ENCODE results near the gene TBL1X.
A peak's percentile ranks its signal among the peaks of the same experiment; 100 is the strongest.

Gene TBL1X

DNA sequence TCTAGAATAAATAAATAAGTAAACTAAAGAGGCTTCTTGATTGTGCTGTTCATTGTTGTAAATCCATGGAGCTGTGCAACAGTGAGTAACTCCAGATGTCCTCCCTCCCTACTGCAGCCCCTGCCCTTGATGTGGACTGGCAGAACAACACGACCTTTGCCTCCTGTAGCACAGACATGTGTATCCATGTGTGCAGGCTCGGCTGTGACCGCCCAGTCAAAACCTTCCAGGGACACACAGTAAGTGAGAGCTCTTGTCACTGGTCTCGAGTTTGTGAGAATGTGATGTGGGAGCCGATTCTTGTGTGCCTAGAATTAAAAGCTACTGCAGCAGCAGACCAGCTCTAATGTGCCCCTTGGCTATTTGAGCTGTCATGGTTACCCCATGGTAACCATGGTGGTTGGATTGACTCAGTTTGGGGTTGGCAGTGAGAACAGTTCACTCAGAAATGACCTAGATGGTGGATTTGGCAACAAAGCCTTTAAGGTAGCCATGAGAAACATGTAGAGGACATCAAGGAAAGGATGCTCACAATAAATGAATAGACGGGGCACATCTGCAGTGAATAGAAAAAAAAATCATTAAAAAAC, 240.1 kb downstream of the TBL1X start:
- no peak for DNase-seq (ENCODE audit: low read depth)
- H3K4me3 ChIP-seq (ENCODE audit: low read depth, low read length), result no peak overlapping the region
- TF ChIP-seq, protein P1, sequence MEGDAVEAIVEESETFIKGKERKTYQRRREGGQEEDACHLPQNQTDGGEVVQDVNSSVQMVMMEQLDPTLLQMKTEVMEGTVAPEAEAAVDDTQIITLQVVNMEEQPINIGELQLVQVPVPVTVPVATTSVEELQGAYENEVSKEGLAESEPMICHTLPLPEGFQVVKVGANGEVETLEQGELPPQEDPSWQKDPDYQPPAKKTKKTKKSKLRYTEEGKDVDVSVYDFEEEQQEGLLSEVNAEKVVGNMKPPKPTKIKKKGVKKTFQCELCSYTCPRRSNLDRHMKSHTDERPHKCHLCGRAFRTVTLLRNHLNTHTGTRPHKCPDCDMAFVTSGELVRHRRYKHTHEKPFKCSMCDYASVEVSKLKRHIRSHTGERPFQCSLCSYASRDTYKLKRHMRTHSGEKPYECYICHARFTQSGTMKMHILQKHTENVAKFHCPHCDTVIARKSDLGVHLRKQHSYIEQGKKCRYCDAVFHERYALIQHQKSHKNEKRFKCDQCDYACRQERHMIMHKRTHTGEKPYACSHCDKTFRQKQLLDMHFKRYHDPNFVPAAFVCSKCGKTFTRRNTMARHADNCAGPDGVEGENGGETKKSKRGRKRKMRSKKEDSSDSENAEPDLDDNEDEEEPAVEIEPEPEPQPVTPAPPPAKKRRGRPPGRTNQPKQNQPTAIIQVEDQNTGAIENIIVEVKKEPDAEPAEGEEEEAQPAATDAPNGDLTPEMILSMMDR (conservative IDR thresholded peaks at IDR 0.05; ENCODE audit: low read depth, low read length), result no peak

DNA sequence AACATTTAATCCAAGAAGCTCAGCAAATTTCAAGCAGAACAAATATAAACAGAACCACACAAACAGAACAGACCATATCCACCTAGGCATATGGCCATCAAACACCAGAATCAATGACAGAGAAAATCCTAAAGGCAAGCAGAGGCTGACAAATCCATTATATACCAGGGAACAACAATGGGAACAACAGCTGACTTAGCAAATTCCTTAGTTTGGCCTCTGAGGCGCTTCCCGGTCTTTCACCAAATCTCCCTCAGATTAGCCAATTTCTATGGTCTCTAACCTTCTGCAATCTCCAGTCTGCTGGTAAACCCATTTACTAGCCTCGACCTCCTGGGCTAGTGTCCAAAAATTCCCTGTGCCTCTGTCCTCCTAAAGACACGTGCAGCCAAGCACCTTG, 241.6 kb downstream of the TBL1X start:
- no peak overlapping the region for H3K4me3 ChIP-seq (ENCODE audit: low read depth, low read length)
- DNase-seq (ENCODE audit: low read depth), result no peak
- TF ChIP-seq, protein P1 (conservative IDR thresholded peaks at IDR 0.05; ENCODE audit: low read depth, low read length), result no peak

DNA sequence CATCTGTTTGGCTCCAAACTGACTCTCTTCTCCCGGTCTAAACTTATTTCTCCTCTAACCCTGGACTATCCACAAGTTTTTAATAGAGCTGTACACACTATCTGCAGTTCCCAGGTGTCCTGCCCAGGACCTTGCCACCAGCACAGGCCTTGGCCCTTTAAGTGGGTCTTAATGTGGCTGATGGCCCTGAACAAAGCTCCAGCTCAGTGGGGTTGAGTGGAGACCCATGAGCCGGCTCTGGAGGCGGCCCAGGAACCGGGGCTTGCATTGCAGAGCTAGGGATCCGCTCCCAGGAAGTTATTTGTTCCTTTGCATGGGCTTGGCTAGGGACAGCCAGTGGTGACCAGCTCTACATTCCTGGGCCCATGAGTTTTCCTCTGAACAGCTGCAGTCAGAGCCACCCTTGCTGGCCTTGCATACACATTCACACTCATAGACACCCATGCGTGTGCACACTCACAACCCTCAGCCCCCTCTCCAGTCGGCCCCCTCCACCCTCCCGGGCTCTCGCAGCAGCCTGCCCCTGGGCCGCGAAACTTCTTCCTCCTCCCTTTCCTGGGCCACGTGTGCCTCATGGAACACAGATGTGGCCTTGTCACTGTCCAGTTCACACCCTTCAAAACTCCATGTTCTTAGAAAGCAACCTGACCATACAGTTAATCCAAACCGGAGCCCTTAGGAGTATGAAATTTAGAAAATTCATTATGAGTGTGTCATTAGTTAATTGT, 242.6 kb downstream of the TBL1X start:
- TF ChIP-seq, protein P1 (conservative IDR thresholded peaks at IDR 0.05; ENCODE audit: low read depth, low read length), result no peak
- no peak overlapping the region for H3K4me3 ChIP-seq (ENCODE audit: low read depth, low read length)
- DNase-seq (ENCODE audit: low read depth), result no peak

DNA sequence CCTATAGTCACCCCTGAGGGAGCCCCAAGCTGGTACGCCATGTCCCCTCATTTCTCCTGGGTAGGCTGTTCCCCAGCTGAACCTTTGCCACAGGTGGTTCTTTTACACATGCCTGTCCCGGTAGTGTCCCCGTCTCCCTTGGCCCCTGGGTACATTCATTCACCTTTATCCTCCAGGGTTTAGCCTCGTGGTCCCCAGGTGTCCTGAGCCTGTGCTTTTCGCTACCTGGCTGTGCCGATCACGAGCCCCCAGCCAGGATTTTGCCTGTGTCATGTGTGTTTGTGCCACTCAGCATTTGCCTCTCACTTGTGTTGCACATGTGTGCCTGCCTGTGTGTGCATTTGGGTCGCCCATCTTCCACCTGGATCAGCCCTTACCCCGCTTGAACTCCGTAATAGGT, 243.2 kb downstream of the TBL1X start:
- H3K4me3 ChIP-seq (ENCODE audit: low read depth, low read length), result no peak overlapping the region
- DNase-seq (ENCODE audit: low read depth), result no peak
- TF ChIP-seq, protein P1 (conservative IDR thresholded peaks at IDR 0.05; ENCODE audit: low read depth, low read length), result no peak

DNA sequence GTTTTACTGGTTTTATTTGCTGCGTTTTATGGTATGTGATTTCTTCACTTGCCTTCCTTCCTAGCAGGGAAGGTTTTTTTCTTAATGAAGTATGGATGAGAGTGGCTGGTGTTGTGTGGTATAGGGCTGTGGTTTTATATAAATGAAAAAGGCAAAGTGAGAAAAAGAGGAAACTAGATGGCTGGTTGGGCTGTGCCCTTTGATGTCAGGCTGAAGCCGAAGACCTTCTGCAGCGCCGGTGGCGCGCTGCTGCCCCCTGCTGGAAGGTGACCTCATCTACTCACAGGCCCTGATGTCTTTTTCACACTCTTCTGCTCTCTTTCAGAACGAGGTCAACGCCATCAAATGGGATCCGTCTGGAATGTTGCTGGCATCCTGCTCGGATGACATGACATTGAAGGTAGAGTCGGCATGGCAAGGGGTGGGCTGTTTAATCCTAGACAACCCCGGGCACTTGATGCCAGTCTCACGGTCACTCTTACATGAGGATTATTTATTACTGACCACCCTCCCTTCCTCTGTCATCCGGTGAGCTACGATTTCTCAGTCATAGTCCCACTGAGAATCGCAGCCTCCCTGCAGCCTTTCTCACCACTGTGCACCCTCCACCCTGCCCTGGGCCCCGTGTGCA, 244.2 kb downstream of the TBL1X start:
- TF ChIP-seq, protein P1 (conservative IDR thresholded peaks at IDR 0.05; ENCODE audit: low read depth, low read length), result peak; percentile 82
- H3K4me3 ChIP-seq (ENCODE audit: low read depth, low read length), result no peak overlapping the region
- peak; percentile 69 for DNase-seq (ENCODE audit: low read depth)

DNA sequence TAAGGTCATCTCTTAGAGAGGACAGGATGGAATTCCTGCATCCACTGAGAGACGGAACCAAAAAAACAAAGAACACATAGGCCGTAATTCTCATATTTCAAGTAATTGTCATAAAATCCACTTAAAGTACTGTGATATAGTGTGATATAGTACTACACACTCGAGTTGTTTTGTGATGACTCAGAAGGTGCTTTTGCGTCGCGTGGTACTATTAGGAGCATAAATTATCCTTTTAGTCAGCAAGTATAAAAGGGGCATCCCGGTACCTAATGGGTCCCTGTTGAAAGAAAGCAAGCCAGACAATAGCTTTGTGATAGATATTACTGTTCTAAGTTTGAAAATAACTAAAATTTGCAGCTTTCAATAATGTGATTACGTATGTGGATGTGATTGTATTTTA, 245.5 kb downstream of the TBL1X start:
- DNase-seq (ENCODE audit: low read depth), result no peak
- no peak overlapping the region for H3K4me3 ChIP-seq (ENCODE audit: low read depth, low read length)
- TF ChIP-seq, protein P1 (conservative IDR thresholded peaks at IDR 0.05; ENCODE audit: low read depth, low read length), result no peak

Data from choroid plexus epithelial cell (primary cell).